HG03025 (cell line): ENCODE data around the gene EXD3.

Source experiments
- ATAC-seq: cut with Tn5 transposase; IDR thresholded peaks from one replicate; pipeline ENCODE4 v1.9.1; 2021; ENCODE audit warnings: mild to moderate bottlenecking, moderate library complexity; ENCODE audit not compliant: unreplicated experiment, low FRiP score

The EXD3 gene

DNA sequence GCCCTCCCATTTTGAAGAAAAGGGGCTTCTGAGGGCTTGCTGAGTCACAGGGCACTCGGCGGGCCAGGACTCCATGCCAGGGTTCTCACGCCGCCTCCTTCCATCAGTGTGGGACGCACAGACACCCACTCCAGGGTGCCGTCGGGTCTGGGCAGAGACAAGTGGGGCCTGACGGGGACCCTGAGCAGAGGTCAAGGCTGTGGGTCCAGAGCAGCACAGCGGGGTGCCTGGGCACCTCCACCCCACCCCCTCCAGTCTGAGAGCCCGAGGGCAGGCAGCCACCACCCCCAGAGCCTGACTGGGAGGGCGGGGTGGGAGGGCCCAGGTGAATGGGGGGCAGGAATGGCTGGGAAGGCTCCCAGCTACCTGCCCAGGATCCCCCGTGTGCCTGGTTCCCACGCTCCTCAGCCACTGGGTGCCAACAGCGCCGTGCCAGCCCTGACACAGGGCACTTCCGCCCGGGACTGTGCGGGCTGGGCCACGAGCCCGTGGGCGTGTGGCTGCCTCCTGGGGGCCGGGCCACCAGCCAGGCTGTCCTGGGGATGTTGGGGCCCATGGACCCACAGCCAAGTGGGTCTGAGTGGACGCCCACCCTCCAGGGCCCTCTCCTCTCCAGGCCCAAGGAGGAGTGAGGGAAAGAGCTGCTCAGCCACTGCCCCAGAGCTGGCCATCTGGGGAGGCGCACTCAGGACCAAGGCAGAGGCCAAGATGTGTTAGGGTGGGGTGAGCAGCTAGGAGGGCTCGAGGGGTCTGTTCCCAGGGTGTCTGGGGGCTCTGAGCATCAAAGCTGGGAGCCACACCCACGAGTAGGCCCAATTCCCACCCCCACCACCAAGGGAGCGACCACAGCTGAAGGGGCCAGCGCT lies 110.7 kb downstream of the EXD3 start:
- ATAC-seq, result no peak

DNA sequence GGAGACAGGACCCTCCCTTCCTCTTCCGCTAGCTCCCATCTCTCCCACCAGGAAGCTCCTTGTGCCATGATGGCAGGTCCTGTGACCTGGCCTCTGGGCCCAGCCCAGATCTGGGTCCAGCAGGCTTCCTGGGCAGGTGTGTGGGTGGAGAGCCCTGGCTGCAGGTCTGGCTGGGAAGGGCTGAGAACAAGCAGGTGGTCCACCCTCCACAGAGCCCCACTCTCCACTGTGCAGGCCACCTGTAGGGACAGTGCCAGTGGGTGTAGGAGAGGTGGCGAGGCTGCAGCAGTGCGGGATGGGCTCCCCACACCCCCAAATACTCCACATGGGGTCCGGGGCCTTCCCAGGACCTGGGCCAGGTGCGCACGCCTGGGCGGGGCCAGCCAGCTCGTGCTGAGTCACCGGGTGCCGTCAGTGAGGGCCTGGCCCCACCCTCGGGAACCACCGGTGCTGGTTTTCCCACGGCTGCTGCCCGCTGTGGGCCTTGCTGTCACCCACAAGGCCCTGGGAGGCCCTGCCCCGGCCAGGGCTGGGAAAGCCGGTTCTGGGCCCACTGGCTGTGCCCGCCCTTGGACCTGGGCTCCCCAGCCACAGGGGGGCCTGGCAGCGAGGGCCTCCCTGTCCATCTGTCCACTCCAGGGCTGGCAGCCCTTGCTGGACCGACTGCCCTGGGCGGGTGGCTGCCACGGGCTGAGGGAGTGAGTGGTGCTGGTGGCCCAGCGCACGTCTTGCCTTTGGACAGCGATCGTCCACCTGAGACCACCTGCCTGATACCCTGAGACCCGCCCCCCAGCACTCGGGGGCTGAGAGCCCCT lies 111.6 kb downstream of the EXD3 start:
- ATAC-seq, result no peak

DNA sequence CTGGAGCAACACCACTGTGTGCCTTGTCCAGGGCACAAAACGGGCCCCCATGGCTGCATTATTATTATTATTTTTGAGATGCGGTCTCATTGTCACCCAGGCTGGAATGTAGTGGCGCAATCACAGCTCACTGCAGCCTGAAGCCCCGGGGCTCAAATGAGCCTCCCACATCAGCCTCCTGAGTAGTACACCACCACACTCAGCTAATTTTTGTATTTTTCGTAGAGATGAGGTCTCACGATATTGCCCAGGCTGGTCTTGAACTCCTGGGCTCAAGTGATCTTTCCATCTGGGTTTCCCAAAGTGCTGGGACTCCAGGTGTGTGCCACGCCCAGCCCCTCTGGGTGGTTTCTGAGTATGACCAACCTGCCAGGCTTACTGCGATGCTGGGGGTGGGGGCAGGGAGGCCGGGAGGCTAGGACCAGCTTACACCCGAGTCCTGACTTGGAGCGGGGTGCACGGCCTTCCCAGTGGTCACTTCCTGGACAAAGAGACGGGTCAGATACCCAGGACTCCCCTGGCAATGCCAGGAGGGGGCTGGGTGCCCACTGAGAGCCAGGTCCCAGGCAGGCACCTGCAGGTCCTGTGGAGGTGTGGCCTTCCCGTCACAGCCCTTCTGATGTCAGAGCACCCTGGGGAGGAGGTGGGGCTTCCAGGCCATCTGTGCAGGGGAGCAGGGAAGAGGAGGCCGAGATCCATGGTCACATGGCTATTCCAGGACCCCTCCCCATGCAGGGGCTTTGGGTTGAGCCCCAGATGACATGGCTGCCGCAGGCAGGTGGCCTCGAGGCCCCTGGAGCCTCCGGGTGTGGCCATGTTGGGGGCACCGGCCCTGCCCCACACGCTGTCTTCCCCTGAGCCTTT lies 112.5 kb downstream of the EXD3 start:
- no peak for ATAC-seq

DNA sequence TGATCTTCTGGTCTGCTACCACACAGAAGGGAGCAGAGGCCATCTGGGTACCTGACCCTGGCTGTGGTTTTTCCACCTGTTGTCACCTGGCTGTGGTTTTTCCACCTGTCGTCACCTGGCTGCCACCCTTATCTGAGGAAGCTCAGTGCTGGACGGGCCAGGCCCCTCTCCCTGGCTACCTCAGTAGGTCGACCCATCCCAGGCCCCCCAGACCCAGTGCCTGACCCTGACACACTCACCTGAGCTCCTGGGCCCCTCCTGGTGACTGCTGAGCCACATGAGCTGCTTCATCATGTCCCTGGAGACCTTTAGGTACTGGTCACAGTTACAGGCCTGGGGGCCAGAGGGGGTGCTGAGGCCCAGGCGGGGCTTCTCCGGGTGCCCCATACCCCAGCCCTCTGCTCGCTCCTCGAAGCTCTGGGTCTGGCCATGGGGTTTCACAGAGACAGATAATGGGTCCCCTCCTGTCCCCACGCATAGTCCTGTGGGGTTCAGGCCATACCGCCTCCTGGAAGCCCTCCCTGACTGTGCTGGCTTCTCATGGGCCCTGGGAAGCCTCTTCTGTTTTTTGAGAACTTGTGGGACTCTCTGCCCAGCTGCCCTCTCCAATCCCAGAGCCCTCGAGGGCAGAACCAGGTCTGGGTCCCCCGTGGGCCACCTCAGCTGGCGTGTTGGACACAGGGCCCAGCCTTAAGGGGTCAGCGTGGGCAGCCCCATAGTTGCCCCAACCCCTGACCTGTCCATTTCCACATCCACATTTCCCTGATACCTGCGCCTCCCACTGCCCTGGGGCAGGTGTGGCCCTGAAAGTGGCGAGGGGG lies 113.4 kb downstream of the EXD3 start:
- ATAC-seq, result no peak

DNA sequence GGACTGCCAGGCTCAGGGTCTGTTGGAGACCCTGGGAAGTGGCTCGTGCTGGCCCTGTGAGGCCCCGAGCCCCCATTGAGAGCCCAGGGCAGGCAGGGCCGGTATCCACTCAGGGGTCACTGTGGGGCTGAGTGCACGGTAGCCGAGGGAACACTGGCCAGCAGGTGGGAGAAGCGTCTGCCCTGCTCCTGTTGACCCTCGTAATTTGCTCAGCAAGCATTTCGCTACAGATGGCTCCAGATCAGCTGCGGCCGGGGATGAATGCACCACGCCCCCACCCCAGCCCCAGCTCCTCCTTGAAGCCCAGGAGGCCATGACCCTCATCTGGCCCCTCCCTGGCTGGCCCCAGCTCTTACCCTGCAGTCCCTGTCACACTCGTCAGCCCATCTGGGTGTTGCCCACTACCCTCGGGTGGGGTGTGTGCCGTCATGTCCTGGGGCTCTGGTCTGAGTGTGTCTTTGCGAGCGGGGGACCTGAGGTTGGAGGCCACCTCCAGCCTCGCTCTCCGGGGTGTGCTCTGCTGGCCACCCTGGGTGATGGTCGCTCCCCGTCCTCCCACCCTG lies 114.8 kb downstream of the EXD3 start:
- ATAC-seq, result no peak

DNA sequence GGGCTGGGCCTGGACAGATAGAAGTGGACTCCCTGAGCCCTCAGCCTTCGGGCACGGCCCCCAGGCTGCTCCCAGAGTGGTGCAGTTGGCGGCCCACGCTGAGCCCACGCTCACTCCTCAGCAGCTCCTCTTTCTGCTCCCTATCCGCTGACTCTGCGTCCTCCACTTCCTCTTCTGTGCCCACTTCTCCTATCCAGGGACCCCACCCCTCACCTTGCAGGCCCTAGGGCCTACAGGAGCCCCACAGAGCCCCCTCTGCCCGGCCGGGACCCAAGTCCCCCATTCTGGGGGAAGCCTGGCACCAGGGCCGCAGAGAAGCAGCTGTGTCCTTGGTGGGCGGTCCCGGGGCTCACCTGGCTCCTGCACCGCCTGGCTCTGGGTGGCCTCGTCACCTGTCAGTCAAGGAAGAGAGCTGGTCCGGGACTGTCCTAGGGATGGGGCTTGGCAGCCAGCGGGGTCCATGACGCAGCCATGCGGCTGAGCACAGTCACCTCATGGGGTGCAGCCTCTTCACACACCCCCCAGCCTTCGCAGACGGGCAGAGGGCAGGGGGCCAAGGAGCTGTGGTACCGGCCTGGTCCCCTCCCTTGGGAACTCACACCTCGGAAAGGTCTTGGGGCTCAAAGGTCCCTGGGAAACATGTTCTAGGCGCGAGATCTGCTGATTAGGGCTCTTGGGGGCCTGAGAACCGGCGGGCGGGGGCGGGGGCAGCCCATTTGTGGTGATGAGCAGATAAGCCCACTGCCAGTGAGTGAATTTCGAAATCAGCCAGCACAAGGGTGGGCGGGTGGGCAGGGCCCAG lies 115.5 kb downstream of the EXD3 start:
- no peak for ATAC-seq

DNA sequence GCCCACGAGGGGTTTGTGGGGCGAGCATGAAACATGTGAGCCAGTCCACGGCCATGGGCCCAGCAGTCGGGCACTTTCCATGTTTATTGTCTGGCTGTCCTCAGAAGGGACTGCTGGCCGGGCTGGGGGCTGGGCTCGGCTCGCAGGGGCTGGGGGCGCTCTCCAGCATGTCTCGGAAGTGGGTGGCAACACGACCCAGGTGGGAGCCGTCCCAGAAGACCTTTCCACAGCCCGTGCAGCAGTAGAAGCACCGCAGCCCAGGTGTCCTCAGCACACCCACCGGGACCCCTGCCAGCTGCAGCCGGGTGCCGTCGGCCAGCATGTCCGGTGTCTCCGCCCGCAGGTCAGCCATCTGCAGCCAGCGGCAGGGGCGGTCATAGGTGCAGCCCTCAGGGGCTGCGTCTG lies 116.1 kb downstream of the EXD3 start:
- no peak for ATAC-seq

DNA sequence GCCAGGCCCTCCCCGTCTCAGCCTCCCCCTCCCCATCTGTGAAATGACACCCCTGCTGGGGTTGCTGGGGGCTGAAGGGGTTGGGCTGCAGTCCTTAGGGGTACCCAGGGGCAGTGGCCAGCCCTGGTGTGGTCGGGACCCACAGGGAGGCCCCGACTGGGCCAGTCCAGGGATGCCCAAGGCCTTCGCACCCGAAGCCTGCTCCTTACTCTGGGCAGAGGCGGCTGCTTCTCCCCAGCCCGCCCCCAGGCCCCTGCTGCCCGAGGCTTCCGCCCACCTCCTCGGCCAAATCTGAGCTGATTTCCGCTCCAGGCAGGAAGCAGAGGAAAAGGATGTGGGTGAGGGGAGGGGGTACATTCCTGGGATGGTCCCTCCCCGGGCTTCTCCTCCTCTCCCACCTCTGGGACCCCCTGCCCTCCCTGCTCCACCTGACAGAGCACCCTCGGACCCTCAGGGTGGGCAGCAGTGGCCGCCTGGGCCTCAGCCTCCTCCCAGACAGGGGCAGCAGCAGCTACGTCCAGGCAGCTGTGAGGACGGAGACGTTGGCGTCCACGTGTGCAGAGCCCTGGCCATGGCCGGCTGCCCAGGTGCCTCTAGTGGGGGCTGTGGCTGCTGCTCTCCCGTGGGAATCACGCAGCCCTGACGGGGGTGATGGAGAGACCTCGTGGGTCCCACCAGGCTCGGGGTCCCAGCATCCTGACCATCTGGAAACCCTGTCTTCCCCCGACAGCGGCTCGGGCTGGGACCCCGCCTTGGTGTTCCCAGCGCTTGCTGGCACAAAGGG lies 116.7 kb downstream of the EXD3 start:
- ATAC-seq, result no peak

DNA sequence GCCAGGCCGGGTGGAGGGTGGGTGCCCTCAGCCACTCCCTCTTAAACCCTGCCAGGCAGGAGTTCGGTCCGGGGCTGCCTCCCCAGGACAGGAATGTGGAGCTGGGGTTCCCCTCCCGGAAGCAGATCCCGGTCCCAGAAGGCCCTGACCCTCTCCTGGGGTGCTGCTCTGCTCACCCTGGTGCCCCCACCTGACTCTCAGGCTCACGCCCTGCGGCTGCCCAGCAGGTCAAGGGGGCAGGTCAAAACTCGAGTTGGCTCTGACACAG lies 117.2 kb downstream of the EXD3 start:
- ATAC-seq, result no peak

DNA sequence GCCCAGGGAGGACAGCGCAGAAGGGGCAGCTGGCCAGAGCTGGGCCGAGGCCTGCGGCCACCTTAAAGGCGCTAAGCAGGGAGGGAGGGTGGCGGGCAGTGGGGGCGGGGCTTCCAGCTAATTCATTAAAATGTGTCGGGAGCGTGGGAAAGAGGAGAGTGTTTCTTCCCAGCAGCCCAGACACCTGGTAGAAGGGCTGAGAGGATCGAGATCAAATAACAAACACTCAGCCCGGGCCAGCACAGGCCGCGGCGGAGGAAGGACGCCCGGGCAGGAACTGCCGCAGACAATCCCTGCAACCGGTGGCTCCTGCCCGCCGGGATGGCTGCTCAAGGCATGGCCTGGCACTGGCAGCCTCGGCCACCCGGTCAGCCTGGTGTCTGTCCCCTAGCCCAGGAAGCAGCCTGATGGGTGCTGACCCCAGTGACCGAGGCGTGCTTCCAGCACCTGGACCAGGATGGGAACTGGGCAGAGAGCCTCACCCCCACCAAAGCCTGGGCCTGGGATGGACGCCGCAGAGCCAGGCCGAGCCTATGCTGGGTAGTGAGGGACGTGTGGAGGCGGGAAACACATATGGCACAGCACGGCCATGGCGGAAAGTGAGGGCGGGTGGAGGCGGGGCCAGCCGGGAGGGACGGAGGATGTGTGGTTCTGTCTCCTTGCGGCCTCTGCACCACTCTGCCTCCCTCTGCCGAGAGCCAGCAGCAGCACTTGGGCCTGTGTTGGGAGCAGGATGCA lies 117.7 kb downstream of the EXD3 start:
- no peak for ATAC-seq

DNA sequence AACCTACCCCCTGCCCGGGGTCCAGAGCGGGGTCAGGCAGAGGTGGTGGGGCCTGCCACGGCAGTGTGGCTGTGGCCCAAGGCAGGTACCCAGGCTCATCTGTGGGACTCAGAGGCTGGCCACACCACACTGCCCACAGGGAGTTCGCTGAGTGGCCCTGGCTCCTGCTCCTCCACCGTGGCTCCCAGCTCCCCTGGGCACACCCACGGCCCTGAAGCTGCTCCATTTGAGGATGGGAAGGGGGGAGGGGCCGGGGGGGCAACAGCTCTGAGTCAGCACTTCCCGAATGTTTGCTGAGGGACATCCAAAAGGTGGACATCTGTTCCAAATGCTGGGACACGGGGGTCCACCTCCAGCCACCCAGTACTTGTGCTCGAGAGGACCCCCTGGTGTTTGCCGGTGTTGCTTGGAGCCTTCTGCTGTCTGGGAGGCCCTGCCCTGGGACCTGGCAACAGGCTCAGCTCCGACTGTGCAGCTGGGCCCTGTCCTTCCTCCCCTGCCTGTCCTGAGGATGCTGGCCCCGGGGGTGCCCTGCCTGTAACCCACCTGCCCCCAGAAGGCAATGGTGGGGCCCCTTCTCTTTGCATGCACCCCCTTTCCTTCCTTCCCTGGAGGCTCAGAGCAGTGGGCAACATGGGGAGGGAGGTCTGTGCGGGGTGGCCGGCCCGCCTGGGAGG lies 118.4 kb downstream of the EXD3 start:
- no peak for ATAC-seq

DNA sequence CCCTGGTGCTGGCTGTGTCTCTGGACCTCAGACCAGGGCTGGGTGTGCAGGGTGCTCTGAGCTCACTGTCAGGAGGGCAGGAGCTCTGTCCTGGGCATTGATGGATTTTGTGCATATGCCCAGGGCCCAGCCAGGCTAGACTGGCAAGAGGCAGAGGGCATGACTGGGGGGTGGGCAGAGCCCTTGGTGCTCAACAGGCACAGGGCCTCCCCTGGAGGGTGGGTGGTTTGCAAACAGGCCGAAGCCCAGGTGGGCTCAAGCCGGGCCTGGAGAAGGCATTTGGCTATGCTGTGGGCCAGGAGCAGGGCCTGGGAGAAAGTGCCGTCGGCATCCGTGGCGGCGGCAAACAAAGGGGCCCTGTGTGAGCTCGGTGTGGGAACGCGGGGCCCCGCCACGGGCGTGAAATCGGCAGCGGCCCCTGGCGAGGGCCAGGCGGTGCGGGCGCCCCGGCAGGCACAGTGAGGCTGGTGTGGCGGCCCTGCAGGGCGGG lies 119.0 kb downstream of the EXD3 start:
- ATAC-seq, result no peak

DNA sequence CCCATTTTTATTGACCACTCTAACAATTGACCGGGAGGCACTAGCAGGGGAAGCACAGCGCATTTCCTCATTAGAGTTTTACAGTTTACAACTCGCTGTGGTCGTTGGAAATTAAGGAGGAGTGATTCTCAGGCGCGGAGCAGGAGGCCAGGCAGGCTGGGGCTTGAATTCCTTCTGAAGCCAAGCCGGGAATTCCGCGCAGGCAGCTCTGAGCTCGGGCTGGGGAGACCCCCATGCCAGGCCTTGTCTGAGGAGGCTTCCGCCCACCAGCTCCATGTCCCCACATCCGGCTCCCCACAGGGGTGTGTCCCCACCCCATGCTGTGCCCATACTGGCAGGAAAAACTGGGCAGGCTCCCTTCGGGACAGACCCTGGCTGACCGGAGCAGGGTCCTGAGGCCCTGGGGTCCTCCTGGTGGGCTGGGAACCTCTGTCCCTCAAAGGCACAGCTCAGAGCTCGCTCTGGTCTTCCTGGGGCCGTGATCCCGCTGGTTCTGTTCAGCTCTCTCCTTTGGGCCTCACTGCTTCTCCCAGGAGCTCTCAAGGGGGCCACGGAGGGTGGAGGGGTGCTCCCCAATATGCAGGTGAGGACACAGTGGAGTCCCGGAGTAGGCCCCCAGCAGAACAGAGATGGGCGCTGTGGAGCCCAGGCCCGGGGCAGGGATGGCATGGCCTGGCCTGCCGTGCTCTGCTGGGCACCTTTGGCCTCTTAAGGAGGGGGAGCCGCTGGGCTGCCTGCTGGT lies 119.6 kb downstream of the EXD3 start:
- ATAC-seq, result no peak

DNA sequence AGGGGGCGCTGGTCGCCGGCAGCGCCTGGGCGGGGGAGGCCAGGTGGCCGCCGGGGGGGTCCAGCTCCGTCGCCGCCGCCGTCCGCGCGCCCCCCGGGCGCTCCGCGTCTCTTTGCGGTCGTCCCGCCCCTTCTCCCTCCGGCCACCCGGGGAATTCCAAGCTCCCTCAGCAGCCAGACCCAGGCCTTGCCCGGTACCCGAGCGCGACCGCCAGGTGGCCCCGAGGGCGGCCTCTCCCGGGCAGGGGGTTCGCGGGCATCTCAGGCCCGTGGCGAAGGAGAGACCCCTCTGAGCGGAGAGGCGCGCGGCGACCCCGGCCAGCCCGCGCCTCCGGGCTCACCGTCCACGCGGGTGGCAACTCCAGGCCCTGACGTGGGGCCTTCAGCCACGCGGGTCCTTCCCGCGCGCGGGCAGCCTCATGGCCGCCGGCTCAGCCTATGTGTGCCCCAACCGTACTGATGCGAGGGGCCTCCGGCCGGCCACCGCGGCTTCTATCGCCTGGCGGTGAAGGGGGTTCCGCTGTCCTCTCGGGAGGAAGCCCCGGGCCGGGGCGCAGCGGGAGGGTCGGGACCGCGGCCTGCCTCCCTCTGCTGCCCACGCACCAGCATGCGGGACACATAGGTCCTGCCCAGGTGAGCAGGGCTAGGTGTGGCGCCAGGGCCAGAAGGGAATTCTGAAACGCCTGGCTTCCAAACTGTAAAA lies 120.4 kb downstream of the EXD3 start:
- peak; percentile 15 for ATAC-seq

DNA sequence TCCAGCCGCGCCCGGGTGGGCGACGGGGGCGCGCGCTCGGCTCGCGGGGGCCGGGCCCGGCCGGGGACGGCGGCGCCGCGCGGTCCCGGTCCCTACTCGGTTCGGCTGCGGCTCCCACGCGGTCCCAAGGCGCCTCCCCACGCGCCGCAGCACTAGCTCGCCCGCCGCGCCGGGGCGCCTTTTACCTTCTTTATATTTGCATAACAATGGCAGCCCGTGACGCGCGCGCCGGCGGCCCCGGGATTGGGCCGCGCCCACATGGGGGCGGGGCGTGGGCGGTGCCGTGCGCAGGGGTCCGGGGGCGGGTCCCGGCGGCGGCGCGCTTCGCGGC lies 120.9 kb downstream of the EXD3 start, which contains the start of gene NRARP:
Gene NRARP, minus strand, starts transcription at position 154 of the 331 bp plus-strand sequence. CDS start 343 bp downstream, outside the sequence.
- ATAC-seq, result peak; percentile 45
